Measurements from ENCODE around the gene EVPL. TPM values are rescaled to one million over a fixed set of nuclear protein-coding genes. Genes with fewer than 3 reads are reported as not detected.

EVPL gene
- total RNA-seq, 2 experiments from 2014 or later = 5.1 to 9.9 TPM

- Histone ChIP-seq H3K36me3 (ENCODE audit: insufficient read depth, low read length) (no peaks in the 10 kb centered on the region), H4K20me1 (ENCODE audit: insufficient read depth, low read length) (no peaks in the 10 kb centered on the region), H3K9me3 (ENCODE audit: low read length) (no peaks in the 10 kb centered on the region), H3K27ac (ENCODE audit: low read depth, low read length, poor library complexity, severe bottlenecking) (no peak overlapping the region), H2AFZ (ENCODE audit: low read length) (no peak overlapping the region), H3K79me2 (ENCODE audit: insufficient read depth, low read depth, low read length) (no peaks in the 10 kb centered on the region), H3K9me2 (ENCODE audit: insufficient read depth, low read length) (no peaks in the 10 kb centered on the region), H3K4me1 (ENCODE audit: insufficient read depth, low read length, poor library complexity, severe bottlenecking) (peaks cover 10% of the 10 kb centered on the region), H3K4me3 (ENCODE audit: low read depth, low read length, poor library complexity, severe bottlenecking) (no peak overlapping the region), H3K4me2 (ENCODE audit: low read length) (no peak overlapping the region)
- intact Hi-C loops (cut with micrococcal nuclease; ENCODE audit: unreplicated experiment) = loop anchor here (5.0 kb wide), 1 partner anchor 265 kb away; no protein-coding TSS in a partner anchor
- ChIA-PET POLR2A (no interaction called here), CTCF (ENCODE audit: unreplicated experiment) (no interaction called here)
- TF ChIP-seq EZH2phosphoT487 (IDR thresholded peaks at IDR 0.05; ENCODE audit: borderline replicate concordance, low read depth, low read length) (no peak), CTCF (conservative IDR thresholded peaks at IDR 0.05; ENCODE audit: low read length) (no peak)
- no TSS peak for BruUV-seq (replicated peaks)
- DNase-seq (ENCODE audit: low spot score) = no peak
Measured at GRCh38 chr17:76011951-76012350, 15.2 kb downstream of the EVPL start.

GRCh38 chr17:76009969-76010661, 17.0 kb downstream of the EVPL start:
- Histone ChIP-seq H3K4me2 (ENCODE audit: low read length) (no peak overlapping the region), H3K9me3 (ENCODE audit: low read length) (no peaks in the 10 kb centered on the region), H3K4me1 (ENCODE audit: insufficient read depth, low read length, poor library complexity, severe bottlenecking) (peaks cover 10% of the 10 kb centered on the region), H4K20me1 (ENCODE audit: insufficient read depth, low read length) (no peaks in the 10 kb centered on the region), H3K79me2 (ENCODE audit: insufficient read depth, low read depth, low read length) (no peaks in the 10 kb centered on the region), H3K27ac (ENCODE audit: low read depth, low read length, poor library complexity, severe bottlenecking) (no peak overlapping the region), H3K9me2 (ENCODE audit: insufficient read depth, low read length) (no peaks in the 10 kb centered on the region), H3K4me3 (ENCODE audit: low read depth, low read length, poor library complexity, severe bottlenecking) (no peak overlapping the region), H2AFZ (ENCODE audit: low read length) (no peak overlapping the region), H3K36me3 (ENCODE audit: insufficient read depth, low read length) (peaks cover 4% of the 10 kb centered on the region; the same call in 1 of the 2 replicates)
- no TSS peak for BruUV-seq (replicated peaks)
- intact Hi-C loops (cut with micrococcal nuclease; ENCODE audit: unreplicated experiment) = loop anchor here (5.0 kb wide), 2 partner anchors 153 to 267 kb away; partner anchors contain the start of gene WBP2
- no peak for DNase-seq (ENCODE audit: low spot score)
- ChIA-PET CTCF (ENCODE audit: unreplicated experiment) (interaction anchor here (0.5 to 0.8 kb wide), 3 partner anchors 10 to 18 kb away, joined by 3 read pairs; no protein-coding TSS in a partner anchor), POLR2A (interaction anchor here (1.1 kb wide), 1 partner anchor 19 kb away, joined by 5 read pairs; no protein-coding TSS in a partner anchor)
- TF ChIP-seq EZH2phosphoT487 (IDR thresholded peaks at IDR 0.05; ENCODE audit: borderline replicate concordance, low read depth, low read length) = no peak
- TF ChIP-seq CTCF (conservative IDR thresholded peaks at IDR 0.05; ENCODE audit: low read length) = no peak

- Histone ChIP-seq H3K9me2 (ENCODE audit: insufficient read depth, low read length) (no peaks in the 10 kb centered on the region), H2AFZ (ENCODE audit: low read length) (no peak overlapping the region), H3K27ac (ENCODE audit: low read depth, low read length, poor library complexity, severe bottlenecking) (no peak overlapping the region), H3K36me3 (ENCODE audit: insufficient read depth, low read length) (peaks cover 10% of the 10 kb centered on the region; the same call in 1 of the 2 replicates), H3K4me3 (ENCODE audit: low read depth, low read length, poor library complexity, severe bottlenecking) (no peak overlapping the region), H3K4me2 (ENCODE audit: low read length) (no peak overlapping the region), H3K79me2 (ENCODE audit: insufficient read depth, low read depth, low read length) (no peaks in the 10 kb centered on the region), H3K9me3 (ENCODE audit: low read length) (no peaks in the 10 kb centered on the region), H4K20me1 (ENCODE audit: insufficient read depth, low read length) (no peaks in the 10 kb centered on the region), H3K4me1 (ENCODE audit: insufficient read depth, low read length, poor library complexity, severe bottlenecking) (peaks cover 8% of the 10 kb centered on the region)
- no peak for DNase-seq (ENCODE audit: low spot score)
- CTCF ChIA-PET (ENCODE audit: unreplicated experiment) = interaction anchor here (1.2 kb wide), 1 partner anchor 104 kb away, joined by 3 read pairs; no protein-coding TSS in a partner anchor
- TF ChIP-seq CTCF (conservative IDR thresholded peaks at IDR 0.05; ENCODE audit: low read length) (no peak), EZH2phosphoT487 (IDR thresholded peaks at IDR 0.05; ENCODE audit: borderline replicate concordance, low read depth, low read length) (no peak)
- POLR2A ChIA-PET = interaction anchor here (1.1 kb wide), 1 partner anchor 20 kb away, joined by 5 read pairs; no protein-coding TSS in a partner anchor
- intact Hi-C loops (cut with micrococcal nuclease; ENCODE audit: unreplicated experiment) = loop anchor here (5.0 kb wide), 1 partner anchor 152 kb away; the partner anchor contains the start of gene WBP2
- BruUV-seq (replicated peaks) = no TSS peak
Measured at GRCh38 chr17:76009447-76009846, 17.7 kb downstream of the EVPL start.

Data from OCI-LY7 (cell line).